Activated naive CD8-positive, alpha-beta T cell treated with anti-CD3 and anti-CD28 coated beads for 36 hours (primary cell): ENCODE results near the gene OBI1. TPM values are rescaled to one million over a fixed set of nuclear protein-coding genes. Genes with fewer than 3 reads are reported as not detected.

Experiments used
- DNase-seq: peaks from one replicate; pipeline ENCODE4 v3.0.0; 2021
- H3K27ac Mint-ChIP-seq: one replicate; pipeline ENCODE4 v1.8.0; 2022; ENCODE audit warnings: mild to moderate bottlenecking, moderate library complexity, mixed read lengths
- H3K27me3 Mint-ChIP-seq: one replicate; pipeline ENCODE4 v1.8.0; 2022; ENCODE audit warnings: mild to moderate bottlenecking, mixed read lengths
- H3K36me3 Mint-ChIP-seq: one replicate; pipeline ENCODE4 v1.8.0; 2021; ENCODE audit warnings: mild to moderate bottlenecking, mixed read lengths
- H3K4me1 Mint-ChIP-seq: one replicate; pipeline ENCODE4 v1.8.0; 2021; ENCODE audit warnings: mixed read lengths
- H3K4me3 Mint-ChIP-seq: one replicate; pipeline ENCODE4 v1.8.0; 2022; ENCODE audit warnings: mild to moderate bottlenecking, moderate library complexity, mixed read lengths
- H3K9me3 Mint-ChIP-seq: one replicate; pipeline ENCODE4 v1.8.0; 2022; ENCODE audit warnings: mixed read lengths
- total RNA-seq, 2 experiments: library from RNA; stranded (reverse); gene quantifications; one replicate each; pipeline ENCODE4 v1.2.3, GENCODE V29; 2021

Gene OBI1
- total RNA-seq, 2 experiments from 2014 or later, result 23.0 to 24.9 TPM

- Mint-ChIP-seq H3K27ac (no peak overlapping the region), H3K9me3 (peaks cover 1% of the 10 kb centered on the region), H3K4me1 (peaks cover 28% of the 10 kb centered on the region), H3K4me3 (peak overlapping the region; percentile 76), H3K36me3 (no peaks in the 10 kb centered on the region), H3K27me3 (peaks cover 91% of the 10 kb centered on the region)
- no peak for DNase-seq
Measured at GRCh38 chr13:78601874-78602560, 56.9 kb downstream of the OBI1 start.

GRCh38 chr13:78601124-78601873 is 57.7 kb downstream of the OBI1 start:
- peaks cover 1% of the 10 kb centered on the region for H3K9me3 Mint-ChIP-seq
- no peaks in the 10 kb centered on the region for H3K36me3 Mint-ChIP-seq
- DNase-seq, result no peak
- peaks cover 25% of the 10 kb centered on the region for H3K4me1 Mint-ChIP-seq
- peak overlapping the region; percentile 34 for H3K4me3 Mint-ChIP-seq
- peaks cover 91% of the 10 kb centered on the region for H3K27me3 Mint-ChIP-seq
- no peak overlapping the region for H3K27ac Mint-ChIP-seq

- Mint-ChIP-seq H3K27ac (no peak overlapping the region), H3K4me1 (peaks cover 23% of the 10 kb centered on the region), H3K27me3 (peaks cover 90% of the 10 kb centered on the region), H3K4me3 (no peak overlapping the region), H3K36me3 (no peaks in the 10 kb centered on the region), H3K9me3 (peaks cover 1% of the 10 kb centered on the region)
- no peak for DNase-seq
Measured at GRCh38 chr13:78600280-78600883, 58.6 kb downstream of the OBI1 start.

GRCh38 chr13:78599645-78600279 is 59.2 kb downstream of the OBI1 start:
- Mint-ChIP-seq H3K4me1 (peaks cover 23% of the 10 kb centered on the region), H3K27ac (no peak overlapping the region), H3K27me3 (peaks cover 90% of the 10 kb centered on the region), H3K4me3 (no peak overlapping the region), H3K9me3 (peaks cover 2% of the 10 kb centered on the region), H3K36me3 (no peaks in the 10 kb centered on the region)
- DNase-seq, result no peak

- H3K9me3 Mint-ChIP-seq, result peaks cover 7% of the 10 kb centered on the region
Measured at GRCh38 chr13:78598966-78599644, 59.9 kb downstream of the OBI1 start.

GRCh38 chr13:78598116-78598781 is 60.7 kb downstream of the OBI1 start:
- Mint-ChIP-seq H3K27me3 (peaks cover 88% of the 10 kb centered on the region), H3K36me3 (no peaks in the 10 kb centered on the region), H3K4me1 (peaks cover 14% of the 10 kb centered on the region), H3K4me3 (no peak overlapping the region), H3K27ac (no peak overlapping the region), H3K9me3 (peaks cover 7% of the 10 kb centered on the region)
- no peak for DNase-seq

More at GRCh38 chr13:78598966-78599644, 59.9 kb downstream of the OBI1 start:
- no peak for DNase-seq
- Mint-ChIP-seq H3K36me3 (no peaks in the 10 kb centered on the region), H3K4me1 (peaks cover 20% of the 10 kb centered on the region), H3K27ac (no peak overlapping the region), H3K4me3 (no peak overlapping the region), H3K27me3 (peaks cover 90% of the 10 kb centered on the region)

GRCh38 chr13:78597602-78597932 is 61.4 kb downstream of the OBI1 start:
- Mint-ChIP-seq H3K27me3 (peaks cover 91% of the 10 kb centered on the region), H3K9me3 (peaks cover 8% of the 10 kb centered on the region), H3K27ac (no peak overlapping the region), H3K4me1 (peaks cover 11% of the 10 kb centered on the region), H3K36me3 (no peaks in the 10 kb centered on the region), H3K4me3 (no peak overlapping the region)
- no peak for DNase-seq

GRCh38 chr13:78596736-78597601 is 62.0 kb downstream of the OBI1 start:
- Mint-ChIP-seq H3K4me3 (no peak overlapping the region), H3K9me3 (peaks cover 8% of the 10 kb centered on the region), H3K27ac (no peak overlapping the region), H3K4me1 (peaks cover 8% of the 10 kb centered on the region), H3K27me3 (peaks cover 92% of the 10 kb centered on the region), H3K36me3 (no peaks in the 10 kb centered on the region)
- no peak for DNase-seq

GRCh38 chr13:78596399-78596735 is 62.6 kb downstream of the OBI1 start:
- Mint-ChIP-seq H3K9me3 (peaks cover 8% of the 10 kb centered on the region), H3K27me3 (peaks cover 95% of the 10 kb centered on the region), H3K4me1 (peaks cover 8% of the 10 kb centered on the region), H3K27ac (no peak overlapping the region), H3K36me3 (no peaks in the 10 kb centered on the region), H3K4me3 (no peak overlapping the region)
- no peak for DNase-seq

GRCh38 chr13:78595495-78596398 is 63.2 kb downstream of the OBI1 start:
- H3K9me3 Mint-ChIP-seq, result peaks cover 8% of the 10 kb centered on the region
- H3K4me1 Mint-ChIP-seq, result peaks cover 7% of the 10 kb centered on the region
- no peak for DNase-seq
- peaks cover 92% of the 10 kb centered on the region for H3K27me3 Mint-ChIP-seq
- H3K27ac Mint-ChIP-seq, result no peak overlapping the region
- H3K4me3 Mint-ChIP-seq, result peak overlapping the region; percentile 14
- H3K36me3 Mint-ChIP-seq, result no peaks in the 10 kb centered on the region

- Mint-ChIP-seq H3K27ac (peak overlapping the region; percentile 42), H3K4me3 (no peak overlapping the region), H3K9me3 (peaks cover 9% of the 10 kb centered on the region), H3K36me3 (no peaks in the 10 kb centered on the region), H3K27me3 (peaks cover 91% of the 10 kb centered on the region), H3K4me1 (peaks cover 3% of the 10 kb centered on the region)
- DNase-seq, result no peak
Measured at GRCh38 chr13:78594456-78594975, 64.4 kb downstream of the OBI1 start.

- Mint-ChIP-seq H3K9me3 (peaks cover 9% of the 10 kb centered on the region), H3K27me3 (peaks cover 91% of the 10 kb centered on the region), H3K27ac (no peak overlapping the region), H3K4me3 (no peak overlapping the region), H3K4me1 (peaks cover 3% of the 10 kb centered on the region), H3K36me3 (no peaks in the 10 kb centered on the region)
- DNase-seq, result no peak
Measured at GRCh38 chr13:78593652-78594455, 65.1 kb downstream of the OBI1 start.
